Activated B cell treated with CpG ODN at 0.5 μM for 24 hours (primary cell): Measurements from ENCODE around the gene TTC34. TPM values are rescaled to one million over a fixed set of nuclear protein-coding genes. Genes with fewer than 3 reads are reported as not detected.

Experiments used
- ATAC-seq: fragments of 200-7000 bp; cut with Tn5 transposase; one replicate; pipeline ENCODE4 v1.10.0; 2021; ENCODE audit warnings: low read depth, mild to moderate bottlenecking, moderate library complexity
- CTCF ChIA-PET: fragments of 350-600 bp; sonication (Branson Sonifier 250); formaldehyde crosslinking; loops from one replicate; lab custom pipeline; 2021; ENCODE audit warnings: antibody characterized with exemption; lab: Charles Lee
- POLR2A ChIA-PET: fragments of 350-600 bp; sonication (Branson Sonifier 250); formaldehyde crosslinking; loops from one replicate; lab custom pipeline; 2021; ENCODE audit warnings: antibody characterized with exemption; lab: Charles Lee
- DNase-seq: peaks from one replicate; pipeline ENCODE4 v3.0.0; 2022
- H3K27ac Mint-ChIP-seq: one replicate; pipeline ENCODE4 v1.8.0; 2020; ENCODE audit warnings: mixed read lengths
- H3K27me3 Mint-ChIP-seq: one replicate; pipeline ENCODE4 v1.8.0; 2021; ENCODE audit warnings: mixed read lengths
- H3K36me3 Mint-ChIP-seq: one replicate; pipeline ENCODE4 v1.8.0; 2021; ENCODE audit warnings: low read depth, mixed read lengths
- H3K4me1 Mint-ChIP-seq: one replicate; pipeline ENCODE4 v1.8.0; 2021; ENCODE audit warnings: mixed read lengths
- H3K4me3 Mint-ChIP-seq: one replicate; pipeline ENCODE4 v1.8.0; 2020; ENCODE audit warnings: mild to moderate bottlenecking, mixed read lengths
- H3K9me3 Mint-ChIP-seq: one replicate; pipeline ENCODE4 v1.8.0; 2020; ENCODE audit warnings: mixed read lengths
- intact Hi-C: fragments of 100-400 bp; cut with micrococcal nuclease; formaldehyde crosslinking; loops from one replicate; pipeline ENCODE4 v1.15.1; 2024
- total RNA-seq: library from RNA; stranded (reverse); gene quantifications from 2 replicates; pipeline ENCODE4 v1.2.3, GENCODE V29; 2022
- TF ChIP-seq, protein P1 (sequence below): fragments of 200-600 bp; IDR thresholded peaks from one replicate; pipeline ENCODE4 v1.8.0; 2022; ENCODE audit warnings: antibody characterized with exemption, mild to moderate bottlenecking

TTC34 gene
- total RNA-seq, 1 donor from 2014 or later, result 4.5 TPM

- H3K27me3 Mint-ChIP-seq, result peaks cover 22% of the 10 kb centered on the region
- ChIA-PET CTCF (no interaction called here), POLR2A (no interaction called here)
- TF ChIP-seq, protein P1, sequence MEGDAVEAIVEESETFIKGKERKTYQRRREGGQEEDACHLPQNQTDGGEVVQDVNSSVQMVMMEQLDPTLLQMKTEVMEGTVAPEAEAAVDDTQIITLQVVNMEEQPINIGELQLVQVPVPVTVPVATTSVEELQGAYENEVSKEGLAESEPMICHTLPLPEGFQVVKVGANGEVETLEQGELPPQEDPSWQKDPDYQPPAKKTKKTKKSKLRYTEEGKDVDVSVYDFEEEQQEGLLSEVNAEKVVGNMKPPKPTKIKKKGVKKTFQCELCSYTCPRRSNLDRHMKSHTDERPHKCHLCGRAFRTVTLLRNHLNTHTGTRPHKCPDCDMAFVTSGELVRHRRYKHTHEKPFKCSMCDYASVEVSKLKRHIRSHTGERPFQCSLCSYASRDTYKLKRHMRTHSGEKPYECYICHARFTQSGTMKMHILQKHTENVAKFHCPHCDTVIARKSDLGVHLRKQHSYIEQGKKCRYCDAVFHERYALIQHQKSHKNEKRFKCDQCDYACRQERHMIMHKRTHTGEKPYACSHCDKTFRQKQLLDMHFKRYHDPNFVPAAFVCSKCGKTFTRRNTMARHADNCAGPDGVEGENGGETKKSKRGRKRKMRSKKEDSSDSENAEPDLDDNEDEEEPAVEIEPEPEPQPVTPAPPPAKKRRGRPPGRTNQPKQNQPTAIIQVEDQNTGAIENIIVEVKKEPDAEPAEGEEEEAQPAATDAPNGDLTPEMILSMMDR, result no peak
- no peaks in the 10 kb centered on the region for H3K36me3 Mint-ChIP-seq
- no peak overlapping the region for H3K4me3 Mint-ChIP-seq
- no peak overlapping the region for H3K27ac Mint-ChIP-seq
- no peaks in the 10 kb centered on the region for H3K4me1 Mint-ChIP-seq
- DNase-seq (no peak), ATAC-seq (no peak)
- H3K9me3 Mint-ChIP-seq, result peaks cover 5% of the 10 kb centered on the region
- intact Hi-C loops, result no loop called here
Observed at GRCh38 chr1:2845869-2846268, 44.4 kb upstream of the TTC34 start.

DNA sequence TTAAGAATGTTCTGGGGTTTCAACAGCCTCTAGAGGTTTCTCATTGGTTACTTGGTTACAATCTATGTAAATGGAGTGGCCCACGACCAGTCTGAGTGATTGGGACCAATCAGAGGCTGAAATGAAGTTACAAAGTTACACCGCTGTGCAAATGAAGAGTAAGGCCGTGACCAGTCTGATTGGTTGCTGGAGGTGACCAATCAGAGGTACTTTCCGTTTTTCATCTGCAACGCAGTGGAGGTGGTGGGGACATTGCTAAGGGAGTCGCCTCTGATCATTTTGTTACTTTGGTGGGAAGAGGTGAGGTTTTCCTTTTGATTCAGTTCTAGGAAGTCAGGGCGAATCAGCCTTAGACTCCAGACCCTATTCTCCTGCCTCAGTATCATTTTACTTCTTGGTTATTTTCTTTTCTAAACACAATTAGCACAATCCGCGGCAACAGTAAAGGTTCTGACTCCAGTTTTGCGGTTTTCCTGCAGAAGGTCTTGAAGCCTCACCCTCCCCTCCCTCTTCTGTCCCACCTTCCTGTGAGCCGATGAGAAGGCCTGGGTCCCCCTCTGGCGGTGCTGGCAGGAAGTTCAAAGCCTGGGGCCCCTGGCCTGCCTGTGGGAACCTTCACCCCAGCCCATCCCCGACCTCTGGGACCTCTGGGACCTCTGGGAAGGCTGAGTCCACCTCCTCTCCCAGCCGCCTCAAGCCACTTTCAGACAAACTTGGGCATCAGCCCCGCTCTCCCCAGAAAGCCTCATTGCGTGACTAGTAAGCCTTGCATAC, 38.7 kb upstream of the TTC34 start:
- peaks cover 4% of the 10 kb centered on the region for H3K4me1 Mint-ChIP-seq
- ChIA-PET POLR2A (no interaction called here), CTCF (no interaction called here)
- H3K27me3 Mint-ChIP-seq, result peaks cover 9% of the 10 kb centered on the region
- no peaks in the 10 kb centered on the region for H3K36me3 Mint-ChIP-seq
- ATAC-seq (peak; percentile 52), DNase-seq (no peak)
- no peak overlapping the region for H3K27ac Mint-ChIP-seq
- intact Hi-C loops, result no loop called here
- no peak overlapping the region for H3K4me3 Mint-ChIP-seq
- H3K9me3 Mint-ChIP-seq, result peaks cover 5% of the 10 kb centered on the region
- TF ChIP-seq, protein P1, result no peak

DNA sequence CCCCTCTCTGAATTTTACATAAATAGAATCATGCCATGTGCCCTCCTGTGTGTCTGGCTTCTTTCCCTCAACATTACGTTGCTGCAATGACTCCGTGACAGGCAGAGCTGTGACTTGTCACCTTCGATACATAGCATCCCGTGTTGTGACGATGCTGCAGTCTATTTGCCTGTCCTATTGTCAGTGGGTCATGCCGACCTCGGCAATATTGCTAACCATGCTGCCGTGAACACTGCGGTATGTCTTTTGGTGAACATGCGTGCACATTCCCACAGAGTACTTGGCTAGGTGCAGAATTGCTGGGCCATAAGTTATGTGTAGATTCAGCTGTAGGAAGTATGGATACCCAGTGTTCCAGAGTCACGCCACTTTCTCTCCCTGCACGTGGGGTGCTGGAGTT, 36.3 kb upstream of the TTC34 start:
- no peaks in the 10 kb centered on the region for H3K36me3 Mint-ChIP-seq
- POLR2A ChIA-PET, result no interaction called here

GRCh38 chr1:2837316-2837715, 35.8 kb upstream of the TTC34 start:
- ChIA-PET CTCF (no interaction called here), POLR2A (no interaction called here)
- H3K27me3 Mint-ChIP-seq, result no peaks in the 10 kb centered on the region
- no peak for ATAC-seq
- DNase-seq, result no peak
- H3K4me1 Mint-ChIP-seq, result peaks cover 4% of the 10 kb centered on the region
- H3K9me3 Mint-ChIP-seq, result no peaks in the 10 kb centered on the region
- TF ChIP-seq, protein P1, result no peak
- intact Hi-C loops, result no loop called here
- no peak overlapping the region for H3K27ac Mint-ChIP-seq
- no peaks in the 10 kb centered on the region for H3K36me3 Mint-ChIP-seq
- H3K4me3 Mint-ChIP-seq, result no peak overlapping the region

More for the DNA sequence above, 36.3 kb upstream of the TTC34 start:
- H3K27me3 Mint-ChIP-seq, result no peaks in the 10 kb centered on the region
- ATAC-seq, result no peak
- no peaks in the 10 kb centered on the region for H3K9me3 Mint-ChIP-seq
- intact Hi-C loops, result no loop called here
- TF ChIP-seq, protein P1, result no peak
- CTCF ChIA-PET, result no interaction called here
- DNase-seq, result no peak
- H3K4me1 Mint-ChIP-seq, result peaks cover 4% of the 10 kb centered on the region
- no peak overlapping the region for H3K4me3 Mint-ChIP-seq
- no peak overlapping the region for H3K27ac Mint-ChIP-seq

- Mint-ChIP-seq H3K36me3 (no peaks in the 10 kb centered on the region), H3K9me3 (no peaks in the 10 kb centered on the region), H3K27ac (no peak overlapping the region), H3K4me1 (peaks cover 4% of the 10 kb centered on the region), H3K27me3 (no peaks in the 10 kb centered on the region), H3K4me3 (no peak overlapping the region)
- ChIA-PET CTCF (no interaction called here), POLR2A (no interaction called here)
- TF ChIP-seq, protein P1, result no peak
- intact Hi-C loops, result no loop called here
- DNase-seq (no peak), ATAC-seq (no peak)
Observed at GRCh38 chr1:2836333-2836970, 35.0 kb upstream of the TTC34 start.
